ENCODE data around the gene GINS1. TPM values are rescaled to one million over a fixed set of nuclear protein-coding genes. Genes with fewer than 3 reads are reported as not detected.

GINS1 gene
- total and polyA plus RNA-seq, 2 of the 13 experiments (the other 11 are each of a cell fraction or from before 2014, with no cell fraction given): 14.6 to 59.9 TPM

GRCh38 chr20:25378189-25378883 is 29.1 kb upstream of the GINS1 start (continued):
- no peak for TF ChIP-seq UBTF (CRISPR knock-in tag; IDR thresholded peaks at IDR 0.05)
- no peak for TF ChIP-seq PHF5A (CRISPR knock-in tag; IDR thresholded peaks at IDR 0.05; ENCODE audit: low read depth, unreplicated experiment)
- no peak for TF ChIP-seq ETV6 (CRISPR knock-in tag; conservative IDR thresholded peaks at IDR 0.05)
- peak; percentile 57 for TF ChIP-seq ESRRA (CRISPR knock-in tag; IDR thresholded peaks at IDR 0.05; ENCODE audit: low read depth)
- no peak for TF ChIP-seq TGIF2 (CRISPR knock-in tag; IDR thresholded peaks at IDR 0.05)
- no peak for TF ChIP-seq ZNF142 (CRISPR knock-in tag; IDR thresholded peaks at IDR 0.05)
- peak; percentile 59; the same call in 1 of the 2 replicates for TF ChIP-seq BHLHE40 (IDR thresholded peaks at IDR 0.05; ENCODE audit: low read length)
- TF ChIP-seq CSRNP2 (CRISPR knock-in tag; conservative IDR thresholded peaks at IDR 0.05; ENCODE audit: low read depth): no peak
- no peak for TF ChIP-seq MLXIP (CRISPR knock-in tag; IDR thresholded peaks at IDR 0.05; ENCODE audit: borderline replicate concordance)
- TF ChIP-seq ZNF790 (CRISPR knock-in tag; IDR thresholded peaks at IDR 0.05; ENCODE audit: borderline replicate concordance): no peak
- TF ChIP-seq ZNF235 (CRISPR knock-in tag; IDR thresholded peaks at IDR 0.05; ENCODE audit: borderline replicate concordance): no peak
- peak; percentile 84; the same call in 1 of the 2 replicates for TF ChIP-seq NKX3-1 (CRISPR knock-in tag; IDR thresholded peaks at IDR 0.05)
- no peak; the same call in 1 of the 2 replicates for TF ChIP-seq ZNF292 (CRISPR knock-in tag; IDR thresholded peaks at IDR 0.05; ENCODE audit: borderline replicate concordance, low read depth)
- TF ChIP-seq MEIS1 (CRISPR knock-in tag; IDR thresholded peaks at IDR 0.05; ENCODE audit: borderline replicate concordance): peak; percentile 67
- no peak for TF ChIP-seq ZNF256 (CRISPR knock-in tag; conservative IDR thresholded peaks at IDR 0.05)
- TF ChIP-seq ZNF441 (CRISPR knock-in tag; IDR thresholded peaks at IDR 0.05; ENCODE audit: borderline replicate concordance): no peak

Measured in HepG2 (cell line).